Breast epithelium (tissue), 3 donors: ENCODE results near the gene ARL4C.

ENCODE experiments used
- POLR2A ChIP-seq: fragments of 450-650 bp; IDR thresholded peaks from one replicate; pipeline ENCODE4 v1.6.1; 2016; ENCODE audit warnings: antibody characterized with exemption, mild to moderate bottlenecking, moderate library complexity
- POLR2AphosphoS5 ChIP-seq, 3 donors: sonication (generic); formaldehyde crosslinking; IDR thresholded peaks; one replicate each; pipeline ENCODE4 v1.6.1; 2017; ENCODE audit warnings: antibody characterized with exemption in 3 of 3
- TF ChIP-seq, protein P1 (sequence below), 3 donors: fragments of 450-650 bp; IDR thresholded peaks; one replicate each; pipeline ENCODE4 v1.5.1; 2016 to 2017; ENCODE audit warnings: antibody characterized with exemption in 3 of 3, mild to moderate bottlenecking in 3 of 3, moderate library complexity in 3 of 3

DNA sequence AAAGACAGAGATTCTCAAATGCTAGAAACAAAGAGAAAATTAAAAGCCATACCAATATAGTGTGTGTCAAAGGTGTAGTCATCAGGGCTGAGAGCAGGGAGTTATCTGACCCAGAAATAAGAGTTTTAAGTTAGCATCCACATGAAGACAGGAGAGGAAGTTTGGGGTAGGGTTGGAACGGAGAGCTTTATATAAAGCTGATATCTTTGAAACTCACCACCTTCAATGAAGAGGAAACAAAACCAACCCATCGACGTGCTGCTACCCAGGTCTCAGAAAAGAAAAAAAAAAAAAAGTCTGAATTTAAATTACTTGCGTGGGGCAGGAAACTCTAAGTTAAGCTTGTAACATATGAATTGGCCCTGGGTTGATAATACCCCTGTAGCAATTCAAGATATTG, 42.4 kb downstream of the ARL4C start:
- TF ChIP-seq POLR2A (no peak), POLR2AphosphoS5 (IDR thresholded peaks at IDR 0.05) (no peak)
- TF ChIP-seq, protein P1, sequence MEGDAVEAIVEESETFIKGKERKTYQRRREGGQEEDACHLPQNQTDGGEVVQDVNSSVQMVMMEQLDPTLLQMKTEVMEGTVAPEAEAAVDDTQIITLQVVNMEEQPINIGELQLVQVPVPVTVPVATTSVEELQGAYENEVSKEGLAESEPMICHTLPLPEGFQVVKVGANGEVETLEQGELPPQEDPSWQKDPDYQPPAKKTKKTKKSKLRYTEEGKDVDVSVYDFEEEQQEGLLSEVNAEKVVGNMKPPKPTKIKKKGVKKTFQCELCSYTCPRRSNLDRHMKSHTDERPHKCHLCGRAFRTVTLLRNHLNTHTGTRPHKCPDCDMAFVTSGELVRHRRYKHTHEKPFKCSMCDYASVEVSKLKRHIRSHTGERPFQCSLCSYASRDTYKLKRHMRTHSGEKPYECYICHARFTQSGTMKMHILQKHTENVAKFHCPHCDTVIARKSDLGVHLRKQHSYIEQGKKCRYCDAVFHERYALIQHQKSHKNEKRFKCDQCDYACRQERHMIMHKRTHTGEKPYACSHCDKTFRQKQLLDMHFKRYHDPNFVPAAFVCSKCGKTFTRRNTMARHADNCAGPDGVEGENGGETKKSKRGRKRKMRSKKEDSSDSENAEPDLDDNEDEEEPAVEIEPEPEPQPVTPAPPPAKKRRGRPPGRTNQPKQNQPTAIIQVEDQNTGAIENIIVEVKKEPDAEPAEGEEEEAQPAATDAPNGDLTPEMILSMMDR (IDR thresholded peaks at IDR 0.05), result no peak
